Neural progenitor cell (in vitro differentiated cells): Measurements from ENCODE around the gene RCOR1. TPM values are rescaled to one million over a fixed set of nuclear protein-coding genes. Genes with fewer than 3 reads are reported as not detected.
"Not testable (repeated sequence)": the region's sequence is repeated elsewhere in the genome, so short reads cannot be mapped to it uniquely, and the experiment has no call there.

ENCODE experiments used
- DNase-seq: peaks from one replicate; pipeline ENCODE4 v3.0.0-alpha.2; 2016; ENCODE audit warnings: low spot score
- H2AFZ ChIP-seq: fragments of 200-600 bp; sonication (generic); replicated peaks from 2 replicates; pipeline ENCODE4 v1.6.1; 2016; ENCODE audit warnings: antibody characterized with exemption
- H3F3A ChIP-seq: fragments of 200-600 bp; sonication (generic); 2 replicates; pipeline ENCODE4 v1.6.1; 2016; ENCODE audit warnings: antibody characterized with exemption, low read depth
- H3K27ac ChIP-seq: fragments of 200-600 bp; sonication (generic); 2 replicates; pipeline ENCODE4 v1.5.1; 2016; ENCODE audit warnings: mild to moderate bottlenecking
- H3K27me3 ChIP-seq: fragments of 200-600 bp; sonication (generic); 2 replicates; pipeline ENCODE4 v1.6.1; 2016; ENCODE audit warnings: mild to moderate bottlenecking, moderate library complexity
- H3K36me3 ChIP-seq: fragments of 200-600 bp; sonication (generic); 2 replicates; pipeline ENCODE4 v1.5.1; 2016
- H3K4me1 ChIP-seq: fragments of 200-600 bp; sonication (generic); 2 replicates; pipeline ENCODE4 v1.6.1; 2016; ENCODE audit warnings: mixed run types
- H3K4me2 ChIP-seq: fragments of 200-600 bp; sonication (generic); 2 replicates; pipeline ENCODE4 v1.6.1; 2016
- H3K4me3 ChIP-seq: fragments of 200-600 bp; sonication (generic); 2 replicates; pipeline ENCODE4 v1.5.1; 2016
- H3K79me2 ChIP-seq: fragments of 200-600 bp; sonication (generic); 2 replicates; pipeline ENCODE4 v1.6.1; 2016; ENCODE audit warnings: low read depth
- H3K9ac ChIP-seq: fragments of 200-600 bp; sonication (generic); 2 replicates; pipeline ENCODE4 v1.6.1; 2016
- H3K9me3 ChIP-seq: fragments of 200-600 bp; sonication (generic); 2 replicates; pipeline ENCODE4 v1.5.1; 2016; ENCODE audit warnings: low read depth
- H4K20me1 ChIP-seq: fragments of 200-600 bp; sonication (generic); 2 replicates; pipeline ENCODE4 v1.6.1; 2016; ENCODE audit warnings: low read depth
- H3K27ac Mint-ChIP-seq: 3 replicates; pipeline ENCODE4 v1.8.0; 2021; ENCODE audit warnings: mixed read lengths
- H3K27me3 Mint-ChIP-seq: 2 replicates; pipeline ENCODE4 v1.8.0; 2022; ENCODE audit warnings: low read depth, mild to moderate bottlenecking, inconsistent platforms, moderate library complexity, mixed read lengths; ENCODE audit not compliant: insufficient read depth
- H3K36me3 Mint-ChIP-seq: 3 replicates; pipeline ENCODE4 v1.8.0; 2021; ENCODE audit warnings: mixed read lengths
- H3K4me1 Mint-ChIP-seq: 3 replicates; pipeline ENCODE4 v1.8.0; 2021; ENCODE audit warnings: mixed read lengths
- H3K4me3 Mint-ChIP-seq: 3 replicates; pipeline ENCODE4 v1.8.0; 2021; ENCODE audit warnings: mild to moderate bottlenecking, moderate library complexity, mixed read lengths
- H3K9me3 Mint-ChIP-seq: 3 replicates; pipeline ENCODE4 v1.8.0; 2020; ENCODE audit warnings: mixed read lengths
- CTCF ChIP-seq: fragments of 200-600 bp; sonication (generic); IDR thresholded peaks from 2 replicates; pipeline ENCODE4 v1.5.1; 2017; ENCODE audit warnings: antibody characterized with exemption, mild to moderate bottlenecking
- EZH2 ChIP-seq: fragments of 200-600 bp; sonication (generic); IDR thresholded peaks from 2 replicates; pipeline ENCODE4 v1.6.1; 2017; ENCODE audit warnings: antibody characterized with exemption, mild to moderate bottlenecking, moderate library complexity
- EZH2phosphoT487 ChIP-seq: fragments of 200-600 bp; sonication (generic); IDR thresholded peaks from 2 replicates; pipeline ENCODE4 v1.6.1; 2017; ENCODE audit warnings: antibody characterized with exemption
- total RNA-seq: library from RNA; depleted of rRNA; stranded (reverse); fragments of >200 nt; gene quantifications from 2 replicates; pipeline ENCODE4 v1.2.3, GENCODE V29; 2015; ENCODE audit warnings: low replicate concordance

The RCOR1 gene
- total RNA-seq, 1 donor from 2014 or later, result 33.7 TPM

GRCh38 chr14:102610968-102611811 lies 18.7 kb downstream of the RCOR1 start:
- Mint-ChIP-seq H3K9me3 (peaks cover 11% of the 10 kb centered on the region), H3K4me1 (no peaks in the 10 kb centered on the region), H3K27ac (no peak overlapping the region), H3K4me3 (no peak overlapping the region), H3K36me3 (peaks cover 15% of the 10 kb centered on the region), H3K27me3 (peaks cover 3% of the 10 kb centered on the region)
- no peaks in the 10 kb centered on the region for H3K36me3 ChIP-seq
- peaks cover 98% of the 10 kb centered on the region for H3K79me2 ChIP-seq
- no peak overlapping the region for H3K27ac ChIP-seq
- no peak for DNase-seq
- H4K20me1 ChIP-seq, result peaks cover 29% of the 10 kb centered on the region
- H3K4me2 ChIP-seq, result no peak overlapping the region
- H3F3A ChIP-seq, result no peaks in the 10 kb centered on the region
- no peaks in the 10 kb centered on the region for H3K27me3 ChIP-seq
- H3K4me1 ChIP-seq, result no peaks in the 10 kb centered on the region
- TF ChIP-seq EZH2phosphoT487 (no peak), EZH2 (no peak), CTCF (no peak)
- H2AFZ ChIP-seq, result no peak overlapping the region
- no peak overlapping the region for H3K9ac ChIP-seq
- no peak overlapping the region for H3K4me3 ChIP-seq
- H3K9me3 ChIP-seq, result no peaks in the 10 kb centered on the region

GRCh38 chr14:102616318-102616717 lies 23.9 kb downstream of the RCOR1 start:
- Histone ChIP-seq H3K9ac (no peak overlapping the region), H3K4me1 (peaks cover 4% of the 10 kb centered on the region), H3K4me3 (no peak overlapping the region), H3F3A (peaks cover 1% of the 10 kb centered on the region), H3K79me2 (peaks cover 98% of the 10 kb centered on the region), H3K9me3 (no peaks in the 10 kb centered on the region), H4K20me1 (peaks cover 47% of the 10 kb centered on the region), H2AFZ (no peak overlapping the region), H3K27me3 (no peaks in the 10 kb centered on the region), H3K36me3 (peaks cover 3% of the 10 kb centered on the region), H3K4me2 (no peak overlapping the region), H3K27ac (no peak overlapping the region)
- Mint-ChIP-seq H3K9me3 (peaks cover 11% of the 10 kb centered on the region), H3K27ac (no peak overlapping the region), H3K4me3 (no peak overlapping the region), H3K27me3 (no peaks in the 10 kb centered on the region), H3K4me1 (peaks cover 11% of the 10 kb centered on the region), H3K36me3 (peaks cover 14% of the 10 kb centered on the region)
- no peak for DNase-seq
- TF ChIP-seq EZH2phosphoT487 (no peak), EZH2 (no peak), CTCF (no peak)

GRCh38 chr14:102616799-102617198 lies 24.4 kb downstream of the RCOR1 start:
- no peak overlapping the region for H3K4me2 ChIP-seq
- no peak overlapping the region for H3K27ac Mint-ChIP-seq
- H3K27me3 Mint-ChIP-seq, result no peaks in the 10 kb centered on the region
- peaks cover 6% of the 10 kb centered on the region for H3F3A ChIP-seq
- peaks cover 98% of the 10 kb centered on the region for H3K79me2 ChIP-seq
- TF ChIP-seq EZH2 (no peak), EZH2phosphoT487 (no peak), CTCF (no peak)
- peaks cover 12% of the 10 kb centered on the region for H3K36me3 Mint-ChIP-seq
- H3K36me3 ChIP-seq, result peaks cover 3% of the 10 kb centered on the region
- H3K4me3 Mint-ChIP-seq, result no peak overlapping the region
- no peak overlapping the region for H3K27ac ChIP-seq
- no peaks in the 10 kb centered on the region for H3K9me3 ChIP-seq
- peaks cover 9% of the 10 kb centered on the region for H3K4me1 ChIP-seq
- no peak for DNase-seq
- H3K9ac ChIP-seq, result no peak overlapping the region
- no peak overlapping the region for H3K4me3 ChIP-seq
- no peaks in the 10 kb centered on the region for H3K27me3 ChIP-seq
- H4K20me1 ChIP-seq, result peaks cover 49% of the 10 kb centered on the region
- H3K9me3 Mint-ChIP-seq, result peaks cover 11% of the 10 kb centered on the region
- H2AFZ ChIP-seq, result no peak overlapping the region
- H3K4me1 Mint-ChIP-seq, result peaks cover 16% of the 10 kb centered on the region

GRCh38 chr14:102619012-102619411 lies 26.6 kb downstream of the RCOR1 start:
- peaks cover 11% of the 10 kb centered on the region for H3F3A ChIP-seq
- peaks cover 26% of the 10 kb centered on the region for H3K4me1 Mint-ChIP-seq
- H3K36me3 ChIP-seq, H3K9ac ChIP-seq, H3K4me2 ChIP-seq, H3K9me3 Mint-ChIP-seq, H3K27me3 ChIP-seq, H3K4me3 Mint-ChIP-seq, H3K27me3 Mint-ChIP-seq, DNase-seq, H3K36me3 Mint-ChIP-seq, H3K27ac ChIP-seq, H2AFZ ChIP-seq, H3K27ac Mint-ChIP-seq, H3K4me3 ChIP-seq, H3K9me3 ChIP-seq: not testable (repeated sequence)
- H3K4me1 ChIP-seq, result peaks cover 19% of the 10 kb centered on the region
- H4K20me1 ChIP-seq, result peaks cover 63% of the 10 kb centered on the region
- peaks cover 100% of the 10 kb centered on the region for H3K79me2 ChIP-seq
